Liver (tissue), 9 donors: ENCODE results near the gene NBEAL1. TPM values are rescaled to one million over a fixed set of nuclear protein-coding genes. Genes with fewer than 3 reads are reported as not detected.
"Not testable (repeated sequence)": the region's sequence is repeated elsewhere in the genome, so short reads cannot be mapped to it uniquely, and the experiment has no call there.

Source experiments
- DNase-seq: peaks from one replicate; pipeline ENCODE4 v3.0.0-alpha.2; 2017; ENCODE audit warnings: low spot score
- H3K27ac ChIP-seq, 2 donors: one replicate each; pipeline ENCODE4 v1.7.0; 2013; ENCODE audit warnings: inconsistent platforms in 2 of 2, low read length in 2 of 2, control low read depth in 1 of 2, low read depth in 1 of 2, mild to moderate bottlenecking in 1 of 2
- H3K27me3 ChIP-seq, 4 donors: one replicate each; pipeline versions ENCODE4 v1.6.1 to v1.7.0; 2013; ENCODE audit warnings: low read length in 3 of 4, inconsistent platforms in 1 of 4, mild to moderate bottlenecking in 1 of 4, moderate library complexity in 1 of 4; ENCODE audit not compliant: control insufficient read depth in 4 of 4, insufficient read depth in 4 of 4
- H3K36me3 ChIP-seq, 4 donors: one replicate each; pipeline versions ENCODE4 v1.6.1 to v1.7.0; 2013; ENCODE audit warnings: low read length in 3 of 4, mild to moderate bottlenecking in 3 of 4, low read depth in 1 of 4, moderate library complexity in 1 of 4; ENCODE audit not compliant: control insufficient read depth in 4 of 4, insufficient read depth in 3 of 4
- H3K4me1 ChIP-seq, 4 donors: one replicate each; pipeline versions ENCODE4 v1.6.1 to v1.7.0; 2013; ENCODE audit warnings: low read length in 3 of 4, mild to moderate bottlenecking in 3 of 4, moderate library complexity in 1 of 4; ENCODE audit not compliant: control insufficient read depth in 4 of 4, insufficient read depth in 4 of 4
- H3K4me3 ChIP-seq, 3 donors: one replicate each; pipeline versions ENCODE4 v1.6.1 to v1.7.0; 2013; ENCODE audit warnings: low read length in 3 of 3, control low read depth in 1 of 3, low read depth in 1 of 3, mild to moderate bottlenecking in 1 of 3
- H3K9ac ChIP-seq, 2 donors: one replicate each; pipeline ENCODE4 v1.7.0; 2013; ENCODE audit warnings: low read length in 2 of 2, mild to moderate bottlenecking in 2 of 2, moderate library complexity in 2 of 2, control low read depth in 1 of 2, low read depth in 1 of 2
- H3K9me3 ChIP-seq, 4 donors: one replicate each; pipeline versions ENCODE4 v1.6.1 to v1.7.0; 2013; ENCODE audit warnings: low read length in 3 of 4; ENCODE audit not compliant: control insufficient read depth in 4 of 4
- ATF3 ChIP-seq: IDR thresholded peaks from 2 replicates; pipeline ENCODE4 v1.6.1; 2016; ENCODE audit warnings: antibody characterized with exemption
- CTCF ChIP-seq: fragments of 150-350 bp; IDR thresholded peaks from 2 replicates; pipeline ENCODE4 v1.5.1; 2017; ENCODE audit warnings: improper control_type of control experiment, low read depth, low read length; ENCODE audit not compliant: missing input control
- EGR1 ChIP-seq, 2 donors: IDR thresholded peaks; 2 replicates each; pipeline ENCODE4 v1.6.1; 2016 to 2018; ENCODE audit warnings: antibody characterized with exemption in 2 of 2, low read depth in 2 of 2
- FOXA1 ChIP-seq: IDR thresholded peaks from 2 replicates; pipeline ENCODE4 v1.6.1; 2016; ENCODE audit warnings: antibody characterized with exemption
- FOXA2 ChIP-seq: IDR thresholded peaks from 2 replicates; pipeline ENCODE4 v1.6.1; 2016; ENCODE audit warnings: antibody characterized with exemption
- GABPA ChIP-seq, 2 donors: IDR thresholded peaks in 1 of 2; conservative IDR thresholded peaks in 1 of 2; 2 replicates each; pipeline ENCODE4 v1.6.1; 2016; ENCODE audit warnings: antibody characterized with exemption in 2 of 2, mild to moderate bottlenecking in 1 of 2, moderate library complexity in 1 of 2
- HNF4A ChIP-seq, 2 donors: conservative IDR thresholded peaks; 2 replicates each; pipeline ENCODE4 v1.6.1; 2016; ENCODE audit warnings: antibody characterized with exemption in 2 of 2, mild to moderate bottlenecking in 2 of 2
- JUND ChIP-seq, 2 donors: IDR thresholded peaks; 2 replicates each; pipeline ENCODE4 v1.6.1; 2016; ENCODE audit warnings: antibody characterized with exemption in 2 of 2
- MAX ChIP-seq: IDR thresholded peaks from 2 replicates; pipeline ENCODE4 v1.6.1; 2016; ENCODE audit warnings: antibody characterized with exemption
- NR2F2 ChIP-seq: IDR thresholded peaks from 2 replicates; pipeline ENCODE4 v1.6.1; 2016; ENCODE audit warnings: antibody characterized with exemption
- RAD21 ChIP-seq, 2 donors: IDR thresholded peaks; 2 replicates each; pipeline ENCODE4 v1.6.1; 2016; ENCODE audit warnings: antibody characterized with exemption in 2 of 2, mild to moderate bottlenecking in 2 of 2
- REST ChIP-seq: IDR thresholded peaks from 2 replicates; pipeline ENCODE4 v1.6.1; 2016; ENCODE audit warnings: antibody characterized with exemption, mild to moderate bottlenecking
- RXRA ChIP-seq, 2 donors: IDR thresholded peaks; 2 replicates each; pipeline ENCODE4 v1.6.1; 2017 to 2018; ENCODE audit warnings: antibody characterized with exemption in 2 of 2, mild to moderate bottlenecking in 1 of 2
- TAF1 ChIP-seq: conservative IDR thresholded peaks from 2 replicates; pipeline ENCODE4 v1.6.1; 2016; ENCODE audit warnings: antibody characterized with exemption, mild to moderate bottlenecking
- YY1 ChIP-seq: IDR thresholded peaks from 2 replicates; pipeline ENCODE4 v1.6.1; 2016; ENCODE audit warnings: antibody characterized with exemption, mild to moderate bottlenecking
- ZBTB33 ChIP-seq: IDR thresholded peaks from 2 replicates; pipeline ENCODE4 v1.6.1; 2016; ENCODE audit warnings: antibody characterized with exemption
- WGBS: extraction: QIAGEN DNeasy Blood & Tissue Kit; methylation state at CpG from one replicate; pipeline ENCODE4 v1.1.7; 2013; 5-methylcytosine and 5-hydroxymethylcytosine counted together
- polyA plus RNA-seq, 2 donors: library from polyadenylated mRNA; stranded (reverse) in 1 of 2; unstranded in 1 of 2; fragments of 200-250 nt in 1 of 2; fragments of >200 nt in 1 of 2; fragmentation: Nextera tagmentation in 1 of 2; extraction: Ambion mirVana in 1 of 2; gene quantifications; one replicate each; pipeline versions ENCODE4 v1.2.1 to v1.2.3, GENCODE V29; 2013 to 2015
- total RNA-seq, 2 donors: library from RNA; depleted of rRNA; stranded (reverse); fragments of >200 nt; gene quantifications; one replicate each; pipeline ENCODE4 v1.2.3, GENCODE V29; 2014
- donor health status: healthy.
- donor health status: healthy.
- donor health status: healthy.
- donor health status: healthy.
- donor health status: healthy.

NBEAL1 gene
- total and polyA plus RNA-seq, 4 donors = 4.4 to 47.9 (median 17.0) TPM

- Histone ChIP-seq H3K4me3 (no peak overlapping the region), H3K27me3 (no peaks in the 10 kb centered on the region), H3K9me3 (no peaks in the 10 kb centered on the region), H3K9ac (no peak overlapping the region), H3K4me1 (no peaks in the 10 kb centered on the region), H3K27ac (no peak overlapping the region), H3K36me3 (peaks cover 0 to 3% (median 0%) of the 10 kb centered on the region in 4 donors)
- TF ChIP-seq CTCF (peak; percentile 67), RAD21 (IDR thresholded peaks at IDR 0.05) (peak; percentile 68 to 84), NR2F2 (no peak)
- no peak for DNase-seq
- 98% methylated on average over 2 of the region's 2 CpGs for WGBS
These were observed 210.9 kb downstream of the NBEAL1 start for GRCh38 chr2:203225423-203226039.

- H3K9me3 ChIP-seq, DNase-seq, H3K27ac ChIP-seq, H3K36me3 ChIP-seq, H3K4me3 ChIP-seq, H3K27me3 ChIP-seq, H3K4me1 ChIP-seq, H3K9ac ChIP-seq: not testable (repeated sequence)
- 57% methylated on average over 2 of the region's 2 CpGs for WGBS
These were observed 215.0 kb downstream of the NBEAL1 start for GRCh38 chr2:203229674-203230073.

- Histone ChIP-seq H3K27ac (no peak overlapping the region), H3K4me3 (peak overlapping the region in 1 of 3 donors; percentile 91), H3K36me3 (no peaks in the 10 kb centered on the region), H3K9ac (no peak overlapping the region), H3K9me3 (no peaks in the 10 kb centered on the region), H3K4me1 (peaks cover 6 to 12% (median 12%) of the 10 kb centered on the region in 4 donors), H3K27me3 (no peaks in the 10 kb centered on the region)
- 95% methylated on average over 16 of the region's 16 CpGs for WGBS
- DNase-seq = no peak
- TF ChIP-seq GABPA (IDR thresholded peaks at IDR 0.05 in 1 of 2, conservative IDR thresholded peaks at IDR 0.05 in 1 of 2) (no peak), YY1 (no peak), CTCF (no peak), RXRA (IDR thresholded peaks at IDR 0.05) (no peak), RAD21 (IDR thresholded peaks at IDR 0.05) (no peak), FOXA2 (no peak), EGR1 (IDR thresholded peaks at IDR 0.05; ENCODE audit: low read depth in 2 of 2) (no peak), FOXA1 (no peak), MAX (no peak), ATF3 (no peak), TAF1 (no peak), REST (no peak), HNF4A (conservative IDR thresholded peaks at IDR 0.05) (no peak), ZBTB33 (no peak), JUND (IDR thresholded peaks at IDR 0.05) (no peak)
These were observed 222.9 kb downstream of the NBEAL1 start for GRCh38 chr2:203237346-203238238.
